ENCODE data around the gene GATA5.

The GATA5 gene

DNA sequence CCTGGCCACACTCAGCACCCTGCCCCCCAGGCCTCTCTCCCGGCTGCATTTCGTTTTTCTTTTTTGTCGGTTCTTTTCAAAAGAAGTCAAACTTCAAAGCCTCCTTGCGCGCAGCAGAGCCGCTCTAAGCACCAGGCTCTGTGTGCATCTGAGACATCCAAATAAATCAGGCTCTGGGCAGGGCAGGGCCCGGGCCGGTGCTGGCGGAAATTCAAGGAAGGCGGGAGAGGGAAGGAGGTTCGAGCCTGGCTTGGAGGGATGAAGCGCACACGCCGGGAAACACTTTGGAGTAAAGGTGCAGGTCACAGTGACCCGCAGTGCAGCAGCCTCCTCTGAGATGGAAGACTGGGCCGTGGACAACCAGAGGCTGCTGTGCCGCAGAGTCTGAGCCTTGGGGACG lies 5.8 kb downstream of the GATA5 start:
- no peak for DNase-seq

DNA sequence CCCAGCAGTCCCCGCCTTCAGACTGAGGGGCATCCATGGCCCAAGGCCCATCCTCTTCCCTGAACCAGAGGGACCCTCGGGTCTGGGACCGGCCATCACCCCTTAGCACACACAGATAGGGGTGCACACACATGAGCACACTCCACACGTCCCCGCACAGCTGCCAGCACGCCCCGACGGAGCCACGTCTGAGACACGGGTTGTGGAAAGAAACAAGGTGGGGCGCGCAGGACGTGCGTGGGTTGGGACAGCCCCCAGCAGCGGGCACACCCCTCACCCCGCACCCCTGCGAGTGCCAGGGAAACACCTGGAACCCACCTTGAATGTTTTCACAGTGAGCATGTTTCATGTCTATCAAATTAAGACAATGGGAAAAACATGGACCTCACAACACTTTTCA lies 6.4 kb downstream of the GATA5 start:
- no peak for DNase-seq

DNA sequence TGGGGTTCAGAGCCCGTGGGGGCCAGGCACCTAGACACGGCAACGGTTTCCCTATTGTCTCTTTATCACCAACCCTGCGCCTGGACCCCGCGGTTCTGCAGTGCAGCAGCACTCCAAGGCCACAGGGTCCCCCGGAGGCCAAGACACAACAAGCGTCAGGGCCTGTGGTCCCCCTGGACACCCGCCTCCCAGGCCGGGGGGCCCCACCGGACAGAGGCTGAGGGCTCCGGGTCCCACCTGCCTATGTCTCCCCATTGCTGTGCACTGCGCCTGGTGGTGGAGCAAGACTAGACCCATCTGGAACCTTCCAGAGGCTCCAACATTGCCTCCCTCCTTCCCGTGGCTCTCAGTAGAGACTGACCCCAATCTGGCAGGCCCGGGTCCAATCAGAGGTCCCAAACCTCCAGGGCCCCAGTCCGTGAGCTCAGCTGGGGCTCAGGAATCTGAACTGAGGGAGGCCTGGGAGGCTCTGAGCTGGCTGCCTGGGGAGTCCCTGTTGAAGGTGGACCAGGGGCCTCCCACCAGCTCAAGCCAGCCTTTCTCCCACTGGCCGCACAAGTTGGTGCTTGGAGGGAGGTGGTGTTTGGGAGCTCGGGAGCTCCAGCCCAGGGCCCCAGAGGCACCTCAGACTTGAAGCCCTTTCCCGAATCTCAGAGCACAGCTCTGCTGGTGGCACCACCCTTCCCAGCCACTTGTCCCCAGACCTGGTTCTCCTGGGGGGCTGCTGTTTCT lies 8.8 kb downstream of the GATA5 start:
- DNase-seq = no peak

DNA sequence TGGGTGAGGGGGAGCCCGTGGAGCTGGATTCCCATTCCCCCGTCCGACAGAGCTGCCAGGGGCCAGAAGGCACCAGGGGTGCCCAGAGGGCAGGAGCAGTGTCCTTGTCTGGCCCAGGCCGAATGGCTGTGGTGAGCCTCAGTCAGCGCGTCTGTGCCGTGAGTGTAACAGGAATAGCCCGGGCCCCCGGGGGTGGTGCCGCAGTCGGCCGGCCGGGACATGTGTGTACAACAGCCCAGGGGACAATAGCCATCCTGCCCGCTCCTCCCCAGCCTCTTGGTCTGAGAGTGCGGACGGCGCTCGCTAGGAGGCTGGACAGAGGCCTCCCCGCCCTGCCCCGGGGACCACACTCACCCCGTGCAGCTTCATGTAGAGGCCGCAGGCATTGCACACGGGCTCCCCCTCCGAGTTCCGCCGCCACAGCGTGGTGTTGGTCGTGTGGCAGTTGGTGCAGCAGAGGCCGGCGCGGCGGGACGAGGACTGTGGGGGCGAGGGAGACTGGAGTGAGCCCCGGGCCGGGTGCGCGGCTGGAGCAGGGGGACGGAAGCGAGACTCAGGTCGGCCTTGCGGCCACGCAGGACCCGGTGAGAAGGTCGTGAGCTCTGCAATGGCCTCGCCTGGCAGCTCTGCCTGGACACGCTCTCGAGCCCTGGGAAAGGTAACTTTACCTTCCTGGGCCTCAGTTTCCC lies 9.6 kb downstream of the GATA5 start:
- DNase-seq = no peak

DNA sequence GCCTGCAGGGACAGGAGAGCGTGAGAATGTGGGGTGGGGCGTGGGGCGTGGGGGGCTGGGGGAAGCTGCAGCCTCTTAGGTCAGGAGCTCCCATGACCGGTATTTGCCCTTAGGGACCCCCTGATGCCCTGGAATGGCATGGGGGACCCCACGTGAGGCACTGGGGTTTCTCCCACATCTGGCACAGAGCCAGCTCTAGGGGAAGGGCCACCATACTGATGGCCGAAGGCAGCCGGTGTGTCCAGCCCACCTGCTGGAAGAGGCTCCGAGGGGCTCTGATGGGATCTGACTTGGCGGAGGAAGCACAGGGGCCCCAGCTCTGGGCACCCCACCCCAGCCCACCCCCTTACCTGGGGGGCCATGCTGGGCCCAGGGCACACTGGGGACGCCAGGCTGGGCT lies 10.8 kb downstream of the GATA5 start:
- DNase-seq = no peak

DNA sequence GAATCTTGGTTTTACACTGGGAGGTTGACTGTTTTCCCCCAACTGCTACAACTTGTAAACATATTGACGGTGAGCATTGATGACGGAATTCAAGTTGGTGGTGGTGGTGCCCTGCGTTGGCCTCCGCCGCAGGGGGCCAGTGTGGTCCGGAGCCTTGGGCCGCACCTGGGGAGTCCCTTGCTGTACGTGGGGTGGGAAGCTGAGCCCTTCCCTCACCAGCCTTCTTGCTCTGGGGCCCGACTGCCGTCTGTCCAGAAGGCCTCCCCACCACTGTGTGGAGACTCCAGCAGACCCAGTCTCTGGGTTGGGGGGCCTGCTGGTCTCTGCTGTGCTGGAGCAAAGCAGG lies 11.4 kb downstream of the GATA5 start:
- no peak for DNase-seq

DNA sequence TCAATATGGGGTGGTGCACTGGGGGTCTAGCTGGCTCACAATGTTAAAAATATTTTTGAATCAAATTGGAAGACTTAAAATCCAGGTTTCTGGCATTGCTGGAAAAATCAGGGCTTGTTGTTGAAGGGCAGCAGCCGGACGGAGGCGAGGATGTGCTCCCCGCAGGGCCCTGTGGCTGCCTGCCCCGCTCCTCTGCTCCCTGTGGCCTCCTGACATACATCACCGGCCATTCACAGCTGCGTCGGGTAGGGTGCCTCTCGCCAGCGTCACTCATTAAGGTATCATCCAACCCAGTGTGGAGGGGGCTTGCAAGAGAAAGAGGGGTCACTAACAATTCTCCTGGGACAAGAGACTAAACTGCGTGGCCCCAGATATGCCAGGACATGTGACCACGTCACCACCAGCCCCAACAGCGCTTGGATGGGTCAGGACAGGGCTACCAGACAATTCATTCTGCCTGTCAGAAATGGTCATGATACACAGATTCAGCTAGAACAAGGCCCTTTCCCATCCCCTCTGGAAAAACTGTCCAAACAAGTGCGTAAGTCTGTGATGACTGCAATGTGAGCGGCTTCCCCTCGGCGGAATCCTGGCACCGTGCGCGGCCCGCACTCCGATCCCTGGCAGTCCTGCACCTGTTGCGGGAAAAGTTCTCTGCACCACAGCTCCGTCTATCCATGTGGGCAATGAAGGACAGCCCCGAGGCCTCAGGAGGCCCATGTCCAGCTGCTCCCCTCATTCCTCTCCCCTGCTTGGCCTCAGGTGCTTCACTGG lies 12.0 kb downstream of the GATA5 start:
- DNase-seq = no peak

DNA sequence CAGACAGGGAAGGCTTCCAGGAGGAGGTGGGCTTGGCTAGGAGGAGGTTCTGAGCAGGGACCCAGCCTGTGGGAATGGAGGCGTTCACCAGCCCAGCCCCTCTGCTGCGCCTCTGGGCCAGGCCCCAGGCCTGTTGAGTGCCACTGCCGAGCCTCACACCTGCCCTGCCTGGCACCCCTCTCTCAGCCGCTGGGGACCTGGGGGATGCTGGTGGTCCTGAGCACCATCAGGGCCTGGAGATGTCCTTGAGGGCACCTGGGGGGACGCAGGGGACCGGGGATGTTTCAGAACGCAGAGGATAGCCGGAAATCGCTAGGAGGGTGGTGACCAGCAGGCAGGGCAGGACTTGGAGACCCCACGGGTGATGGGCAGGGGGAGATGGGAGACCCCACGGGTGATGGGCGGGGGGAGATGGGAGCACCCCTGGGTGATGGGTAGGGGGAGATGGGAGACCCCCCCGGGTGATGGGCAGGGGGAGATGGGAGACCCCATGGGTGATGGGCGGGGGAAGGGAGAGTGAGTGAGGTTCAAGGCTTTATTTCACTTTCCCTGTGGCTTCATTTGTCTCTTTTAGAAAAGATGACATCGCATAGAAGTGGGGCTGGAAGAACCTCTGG lies 12.7 kb downstream of the GATA5 start:
- no peak for DNase-seq

DNA sequence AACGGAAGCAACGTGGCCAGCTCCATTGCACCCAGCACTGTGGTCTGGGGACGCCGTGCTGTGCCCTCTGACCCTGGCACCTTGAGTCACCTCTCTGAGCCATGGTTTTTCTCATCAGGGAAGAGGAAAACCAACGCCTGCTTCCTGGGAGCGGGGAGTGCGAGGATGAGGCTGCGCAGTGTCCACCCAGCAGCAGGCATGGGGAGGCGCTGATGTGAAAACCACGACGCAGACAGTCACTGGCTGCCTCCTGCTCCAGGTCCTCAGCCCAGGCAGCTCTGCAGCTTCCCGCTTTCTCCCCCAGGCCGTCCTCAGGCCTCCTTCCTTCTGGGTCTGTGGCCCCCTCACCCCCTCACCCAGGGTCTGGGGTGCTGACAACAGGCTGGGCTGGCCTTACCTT lies 14.0 kb downstream of the GATA5 start:
- DNase-seq = no peak

DNA sequence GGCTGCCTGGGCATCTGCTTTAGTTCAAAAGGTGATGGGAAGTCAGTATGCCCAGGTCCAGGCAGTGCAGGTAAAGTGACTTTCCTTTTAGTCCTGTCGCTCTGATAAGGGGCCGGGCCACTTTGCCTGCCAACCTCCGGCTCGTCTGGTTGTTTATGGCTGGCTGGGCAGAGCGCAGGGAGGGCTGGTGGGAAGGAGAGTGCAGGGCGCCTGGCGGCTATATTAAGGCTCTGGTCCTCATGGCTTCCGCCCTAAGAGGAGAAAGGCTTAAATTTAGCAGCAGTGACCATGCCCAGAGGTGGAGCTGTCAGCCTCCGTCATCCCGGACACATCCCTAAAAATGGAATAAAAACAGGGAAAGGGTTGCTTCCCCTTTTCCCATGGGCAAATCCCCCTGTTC lies 14.6 kb downstream of the GATA5 start:
- no peak for DNase-seq

DNA sequence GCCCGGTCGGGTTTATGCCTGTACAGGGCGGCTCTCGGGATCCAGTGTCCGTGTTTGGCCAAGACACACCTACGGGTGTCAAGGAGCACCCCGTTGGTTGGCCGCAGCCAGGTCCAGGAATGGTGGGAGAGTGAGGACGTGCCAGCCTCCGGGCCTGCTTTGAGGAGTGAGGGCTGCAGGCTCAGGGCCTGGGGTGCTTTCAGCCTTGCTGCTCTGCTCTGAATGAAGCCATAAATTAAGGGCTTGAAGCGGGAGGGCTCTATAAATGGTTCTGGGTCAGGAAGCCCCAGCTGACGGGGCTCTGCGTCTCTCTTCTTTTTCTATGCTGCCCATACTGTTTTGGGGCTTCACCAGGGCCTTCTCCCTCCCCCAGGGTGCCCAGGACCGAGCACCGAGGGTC lies 15.1 kb downstream of the GATA5 start:
- no peak for DNase-seq

DNA sequence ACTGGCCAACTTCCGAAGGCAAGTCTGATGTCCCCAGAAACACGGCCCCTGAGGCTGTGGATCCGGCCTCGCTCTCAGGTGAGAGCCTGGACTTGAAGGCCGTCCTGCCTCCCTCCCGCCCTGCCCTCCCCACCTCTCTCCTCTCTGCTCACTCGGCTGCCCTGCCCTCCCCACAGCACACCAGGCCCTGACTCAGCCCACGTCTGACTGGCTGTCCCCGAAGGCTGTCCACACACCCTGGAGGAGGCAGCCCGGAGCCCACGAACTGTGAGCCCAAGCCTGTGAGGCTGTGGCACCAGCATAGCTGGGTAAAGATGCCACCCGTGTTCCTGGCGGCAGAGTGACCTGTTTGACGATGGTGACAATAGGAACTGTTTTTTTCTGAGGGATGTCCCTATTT lies 16.3 kb downstream of the GATA5 start:
- DNase-seq = no peak

DNA sequence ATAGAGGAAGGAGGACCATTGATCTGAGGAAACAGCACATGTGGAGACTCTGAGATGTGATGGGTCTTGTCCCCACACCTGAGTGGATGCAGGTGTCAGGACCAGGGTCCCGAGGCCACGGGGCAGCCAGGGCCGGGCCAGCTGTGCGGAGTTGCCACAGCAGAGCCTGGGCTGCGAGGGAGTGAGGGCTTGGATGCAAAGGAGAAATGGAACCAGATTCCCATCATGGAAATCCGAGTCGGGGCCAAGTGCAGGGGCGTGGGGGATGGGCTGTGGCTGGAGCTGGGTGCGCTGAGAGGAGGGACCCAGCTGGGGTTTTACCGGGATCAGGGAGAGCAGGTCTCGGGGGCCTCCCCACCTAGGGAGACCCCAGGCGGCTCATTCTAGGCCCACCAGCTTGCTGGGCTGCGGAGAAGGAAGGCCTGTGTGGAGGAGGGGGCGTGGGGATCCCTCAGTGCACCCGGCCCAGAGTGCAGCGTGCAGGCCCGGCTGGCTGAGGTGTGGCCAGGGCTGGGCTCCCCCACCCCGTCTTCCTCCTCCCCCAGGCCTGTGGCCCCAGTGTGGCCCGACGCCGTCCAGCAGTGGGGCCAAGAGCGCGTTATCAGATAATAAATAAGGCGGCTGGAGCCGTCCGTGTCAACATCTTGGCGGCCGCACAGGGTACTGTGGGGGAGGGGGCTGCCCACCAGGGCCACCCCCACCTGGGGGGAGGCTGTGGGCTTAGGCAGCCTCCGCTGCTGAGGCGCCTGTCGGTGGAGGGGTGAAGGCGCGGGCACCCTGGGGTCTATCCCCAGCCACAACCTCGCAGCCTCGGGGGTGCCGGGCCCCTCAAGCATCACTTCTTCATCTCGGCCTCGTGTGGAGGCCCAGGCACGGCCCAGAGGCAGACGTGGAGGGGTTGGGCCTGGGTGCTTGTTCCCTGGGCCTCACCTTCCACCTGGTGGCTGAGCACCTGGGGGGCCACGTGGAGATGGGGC lies 17.2 kb downstream of the GATA5 start:
- no peak for DNase-seq

DNA sequence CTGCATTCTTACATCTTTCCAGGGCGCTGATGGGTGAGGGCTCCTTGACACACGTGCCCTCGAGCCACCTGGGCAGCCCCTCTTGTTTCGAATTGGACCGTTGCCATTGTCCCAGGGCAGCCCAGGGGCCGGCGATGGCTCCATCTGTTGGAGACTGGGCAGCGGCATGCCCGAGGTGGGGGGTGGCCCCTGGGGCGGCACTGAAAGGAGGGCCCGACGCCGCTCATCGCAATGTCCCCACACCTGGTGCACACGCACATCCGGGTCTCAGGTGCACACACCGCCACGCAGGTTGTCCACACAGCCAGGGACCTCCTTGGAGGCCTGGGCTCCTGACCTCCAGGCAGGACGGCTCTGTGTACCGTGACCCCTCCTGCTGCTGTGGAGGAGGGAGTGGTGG lies 18.0 kb downstream of the GATA5 start:
- DNase-seq = no peak

DNA sequence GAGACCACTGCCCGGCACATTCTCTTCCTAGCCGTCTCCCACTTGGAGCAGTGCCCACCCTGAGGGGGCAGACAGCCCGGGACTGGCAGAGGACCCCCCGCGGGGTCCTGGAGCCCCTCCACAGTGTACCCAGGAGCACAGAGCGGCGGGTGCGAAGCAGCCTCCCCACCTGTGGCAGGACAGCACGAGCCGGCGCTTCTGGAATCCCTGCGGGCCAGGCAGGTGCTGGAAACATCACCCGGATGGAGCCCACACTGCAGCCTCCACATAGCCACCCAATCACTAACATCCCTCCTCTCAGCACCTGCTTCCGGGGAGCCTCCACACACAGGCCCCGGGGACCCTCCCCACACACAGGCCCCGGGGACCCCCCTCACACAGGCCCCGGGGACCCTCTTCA lies 18.7 kb downstream of the GATA5 start:
- no peak for DNase-seq

DNA sequence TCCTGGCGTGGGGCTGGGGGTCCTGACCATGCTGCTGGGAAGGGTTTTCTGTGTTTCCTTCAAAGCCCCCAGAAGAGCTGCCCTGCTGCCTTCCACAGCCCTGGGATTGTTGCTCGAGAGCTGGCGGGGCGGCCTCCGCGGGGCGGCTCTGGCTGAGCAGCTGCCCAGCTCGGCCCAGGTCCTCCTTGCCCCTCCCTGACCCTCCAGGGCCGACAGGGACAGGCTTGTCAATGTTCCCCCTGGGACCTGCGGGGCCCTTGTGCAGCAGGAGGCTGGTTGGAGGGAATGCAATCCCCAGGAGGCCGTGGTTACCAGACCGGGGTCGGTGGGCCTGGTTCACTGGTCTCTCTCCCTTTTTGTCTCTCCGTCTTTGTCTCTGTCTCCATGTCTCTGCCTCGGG lies 19.9 kb downstream of the GATA5 start:
- no peak for DNase-seq

DNA sequence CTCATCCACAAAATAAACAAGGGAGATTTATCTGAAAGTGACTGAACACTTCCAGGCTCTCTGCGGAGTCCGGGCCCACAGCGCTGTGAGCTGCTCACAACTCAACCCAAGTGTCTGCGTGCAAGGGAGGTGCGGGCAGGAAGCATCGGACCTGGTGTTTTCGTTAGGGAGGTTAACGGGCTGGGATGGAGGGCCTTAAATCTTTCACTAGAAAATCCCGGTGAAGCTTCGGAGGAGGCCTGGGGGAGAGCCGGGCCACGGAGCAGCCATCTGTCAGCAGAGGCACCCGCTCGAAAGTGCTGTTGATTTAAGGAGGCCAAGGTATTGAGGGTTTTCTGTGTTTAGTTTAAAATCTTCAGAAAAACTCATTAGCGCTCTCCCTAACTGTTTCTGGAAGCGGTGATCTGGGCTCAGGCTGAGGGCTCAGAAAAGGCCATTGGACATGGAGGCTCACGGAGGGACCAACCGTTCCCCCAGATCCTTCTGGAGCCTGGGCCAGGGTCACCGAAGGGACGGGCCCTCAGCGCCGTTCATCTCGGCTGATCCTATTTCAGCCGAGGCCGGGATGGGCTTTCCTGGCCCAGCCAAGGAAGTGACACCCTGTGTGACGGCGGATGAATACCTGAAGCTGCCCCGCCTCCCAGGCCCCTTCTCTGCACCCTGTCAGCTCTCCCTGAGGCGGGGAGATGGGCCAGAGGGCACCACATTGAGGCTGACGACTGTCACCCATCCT lies 20.7 kb downstream of the GATA5 start:
- DNase-seq = no peak

DNA sequence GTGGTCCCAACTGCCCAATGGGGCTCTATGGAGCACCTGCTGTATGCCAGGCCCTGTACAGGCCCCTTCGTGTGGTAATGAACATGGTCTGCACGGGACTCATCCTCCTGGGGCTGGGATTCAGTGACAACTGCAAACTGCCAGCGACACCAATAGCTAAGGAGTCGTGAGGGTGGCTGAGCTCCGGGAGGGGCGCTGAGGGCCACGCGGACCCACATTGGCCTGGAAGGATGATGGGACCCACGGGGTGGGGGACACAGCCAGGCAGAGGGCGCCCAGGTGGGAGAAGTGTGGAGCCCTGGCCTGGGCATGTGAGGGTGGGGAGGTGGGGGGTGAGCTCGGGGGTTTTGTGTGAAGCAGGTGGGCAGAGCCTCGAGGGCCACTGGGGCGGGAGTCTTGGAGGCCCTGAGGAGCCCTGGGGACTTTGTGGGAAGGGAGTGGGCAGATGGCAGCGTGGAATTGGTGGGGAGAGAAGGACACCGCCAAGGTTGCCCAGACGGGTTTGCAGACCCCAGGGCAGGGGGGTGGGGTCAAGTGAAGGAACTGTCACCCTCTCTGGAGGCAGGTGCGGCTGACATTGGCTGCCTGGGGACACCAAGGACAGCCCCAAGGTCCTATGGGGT lies 22.5 kb downstream of the GATA5 start:
- DNase-seq = no peak

DNA sequence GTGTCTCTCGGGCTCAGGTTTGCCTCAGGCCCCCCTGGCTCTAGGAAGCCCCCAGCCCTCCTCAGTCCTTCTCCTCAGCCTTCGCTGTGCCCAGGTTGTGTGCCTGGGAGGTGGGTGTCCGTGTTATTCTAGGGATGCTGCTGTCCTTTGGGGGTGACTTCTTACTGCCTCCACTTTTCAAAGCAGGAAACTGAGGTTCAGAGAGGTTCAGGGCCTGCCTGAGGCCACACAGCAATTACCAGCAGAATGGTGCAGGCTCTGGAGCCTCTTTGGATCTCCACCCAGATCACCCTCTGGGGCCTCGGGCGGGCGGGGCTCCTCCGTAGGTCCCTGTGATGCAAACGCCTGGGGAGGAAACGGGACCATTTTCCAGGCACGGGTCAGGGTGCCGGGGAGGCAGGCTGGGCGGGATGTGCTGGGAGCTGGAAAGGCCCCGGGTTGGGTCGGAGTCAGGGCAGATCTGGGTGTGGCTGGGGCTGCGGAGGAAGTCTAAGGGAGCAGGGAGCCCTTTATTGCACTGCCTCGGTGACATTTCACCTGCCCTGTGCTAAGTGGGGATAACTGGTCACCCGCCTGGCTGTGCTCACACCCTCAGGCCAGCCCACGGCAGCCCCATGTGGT lies 23.2 kb downstream of the GATA5 start:
- DNase-seq = no peak

DNA sequence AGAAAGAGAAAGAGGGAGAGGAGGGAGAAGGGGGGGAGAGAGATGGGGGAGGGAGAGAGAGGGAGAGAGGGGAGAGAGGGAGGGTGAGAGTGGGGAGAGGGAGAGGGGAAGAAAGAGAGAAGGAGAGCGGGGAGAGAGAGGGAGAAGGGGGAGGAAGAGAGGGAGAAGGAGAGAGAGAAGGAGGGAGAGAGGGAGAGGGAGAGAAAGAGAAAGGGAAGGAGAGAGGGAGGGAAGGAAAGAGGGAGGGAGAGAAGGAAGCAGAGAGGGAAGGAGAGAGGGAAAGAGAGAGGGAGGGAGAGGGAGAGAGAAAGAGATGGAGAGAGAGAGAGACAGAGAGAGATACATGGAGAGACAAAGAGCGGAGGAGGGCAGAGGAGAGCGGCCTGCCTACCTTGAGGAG lies 23.8 kb downstream of the GATA5 start:
- DNase-seq = no peak

Measured in activated gamma-delta T cell treated with Interleukin-2 at 50 U/mL for 16 hours (primary cell).